Measurements from ENCODE around the gene TAAR9.
A peak's percentile ranks its signal among the peaks of the same experiment; 100 is the strongest.

TAAR9 gene

GRCh38 chr6:132537977-132538376, at the start of gene TAAR9:
TAAR9 (plus strand) TSS chr6:132538277; CDS start chr6:132538290, 13 bp downstream.
- DNase-seq (ENCODE audit: low spot score): no peak

- DNase-seq (ENCODE audit: low spot score): no peak
Measured at GRCh38 chr6:132489376-132489775, 48.7 kb upstream of the TAAR9 start.

GRCh38 chr6:132490024-132490423, 48.1 kb upstream of the TAAR9 start:
- no peak for DNase-seq (ENCODE audit: low spot score)

GRCh38 chr6:132490478-132491204, 47.4 kb upstream of the TAAR9 start:
- no peak for DNase-seq (ENCODE audit: low spot score)

- DNase-seq (ENCODE audit: low spot score): no peak
Measured at GRCh38 chr6:132491303-132491702, 46.8 kb upstream of the TAAR9 start.

- DNase-seq (ENCODE audit: low spot score): no peak
Measured at GRCh38 chr6:132491881-132492280, 46.2 kb upstream of the TAAR9 start.

GRCh38 chr6:132494954-132495353, 43.1 kb upstream of the TAAR9 start:
- no peak for DNase-seq (ENCODE audit: low spot score)

- DNase-seq (ENCODE audit: low spot score): no peak
Measured at GRCh38 chr6:132495604-132496079, 42.4 kb upstream of the TAAR9 start.

- DNase-seq (ENCODE audit: low spot score): no peak
Measured at GRCh38 chr6:132496519-132497180, 41.4 kb upstream of the TAAR9 start.

GRCh38 chr6:132498638-132499037, 39.4 kb upstream of the TAAR9 start:
- no peak for DNase-seq (ENCODE audit: low spot score)

- no peak for DNase-seq (ENCODE audit: low spot score)
Measured at GRCh38 chr6:132499757-132500156, 38.3 kb upstream of the TAAR9 start.

GRCh38 chr6:132504757-132505156, 33.3 kb upstream of the TAAR9 start:
- no peak for DNase-seq (ENCODE audit: low spot score)

GRCh38 chr6:132505158-132505557, 32.9 kb upstream of the TAAR9 start:
- no peak for DNase-seq (ENCODE audit: low spot score)

- DNase-seq (ENCODE audit: low spot score): no peak
Measured at GRCh38 chr6:132506461-132506860, 31.6 kb upstream of the TAAR9 start.

- DNase-seq (ENCODE audit: low spot score): no peak
Measured at GRCh38 chr6:132506869-132507808, 30.9 kb upstream of the TAAR9 start.

- no peak for DNase-seq (ENCODE audit: low spot score)
Measured at GRCh38 chr6:132511210-132511830, 26.8 kb upstream of the TAAR9 start.

GRCh38 chr6:132511831-132512220, 26.3 kb upstream of the TAAR9 start:
- no peak for DNase-seq (ENCODE audit: low spot score)

- DNase-seq (ENCODE audit: low spot score): no peak
Measured at GRCh38 chr6:132512342-132512637, 25.8 kb upstream of the TAAR9 start.

- DNase-seq (ENCODE audit: low spot score): peak; percentile 87
Measured at GRCh38 chr6:132512638-132513632, 25.1 kb upstream of the TAAR9 start, which contains the start of gene STX7. STX7 (minus strand) TSS chr6:132513116; CDS start chr6:132503530, 9,586 bp downstream.

GRCh38 chr6:132513831-132514545, 24.1 kb upstream of the TAAR9 start:
- no peak for DNase-seq (ENCODE audit: low spot score)
